ENCODE measurements around the gene HMX2.

HMX2 gene

DNA sequence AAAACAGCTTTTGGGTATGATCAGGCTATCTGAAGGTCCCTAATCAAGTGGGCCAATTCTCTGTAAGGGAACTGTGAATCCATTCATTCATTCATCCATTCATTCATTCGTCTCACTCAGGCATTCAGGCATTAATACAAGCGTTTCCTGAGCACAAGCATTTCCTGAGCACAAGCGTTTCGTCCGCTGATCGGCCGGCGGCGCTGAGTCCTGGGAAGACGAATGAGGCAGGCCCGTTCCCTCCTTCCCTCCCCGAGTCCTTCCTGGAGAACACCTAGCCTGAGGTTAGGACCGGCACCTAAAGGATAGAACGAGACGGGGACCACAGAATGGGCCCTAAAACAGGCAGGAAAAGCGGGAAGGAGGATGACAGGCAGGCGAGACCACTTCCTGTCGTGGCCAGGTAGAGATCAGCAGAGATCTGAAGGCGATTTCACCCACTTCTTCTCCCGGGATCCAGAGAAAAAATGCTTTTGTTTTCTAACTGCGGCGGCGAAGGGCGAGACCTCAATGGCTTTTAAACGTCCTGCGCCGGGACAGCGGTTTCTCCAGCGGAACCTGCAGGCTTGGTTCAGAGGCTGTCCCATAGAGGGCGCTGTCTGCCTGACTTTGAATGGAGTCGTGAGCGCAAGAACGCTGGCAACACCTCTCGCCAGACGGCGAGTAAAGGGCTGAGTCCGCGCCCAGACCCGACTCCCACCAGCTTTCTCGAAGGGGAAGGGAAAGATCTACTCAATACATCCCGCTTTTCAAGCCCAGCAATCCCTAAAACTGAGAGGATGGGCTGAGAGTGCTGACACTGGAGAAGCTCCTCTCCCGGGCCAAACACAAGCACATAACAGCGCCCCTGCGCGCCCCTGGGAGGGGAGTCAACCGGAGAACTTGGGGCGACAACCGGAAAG is 15.1 kb upstream of the HMX2 start:
- peak; percentile 93 for DNase-seq (ENCODE audit: low read depth)
- H3K4me3 ChIP-seq (ENCODE audit: low read depth, low read length): peak overlapping the region; percentile 25
- TF ChIP-seq, protein P1, sequence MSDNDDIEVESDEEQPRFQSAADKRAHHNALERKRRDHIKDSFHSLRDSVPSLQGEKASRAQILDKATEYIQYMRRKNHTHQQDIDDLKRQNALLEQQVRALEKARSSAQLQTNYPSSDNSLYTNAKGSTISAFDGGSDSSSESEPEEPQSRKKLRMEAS (IDR thresholded peaks at IDR 0.05; ENCODE audit: low read depth, low read length): peak; percentile 31; the same call in 1 of the 2 replicates
- TF ChIP-seq POLR2A (IDR thresholded peaks at IDR 0.05; ENCODE audit: extremely low read depth, insufficient read length): no peak
- 0 out of 2 replicates have a peak, but pooled peaks have one; percentile 24 for TF ChIP-seq MYC (IDR thresholded peaks at IDR 0.05; ENCODE audit: low read depth, low read length)
- TF ChIP-seq CTCF (IDR thresholded peaks at IDR 0.05; ENCODE audit: low read depth, low read length): peak; percentile 85

DNA sequence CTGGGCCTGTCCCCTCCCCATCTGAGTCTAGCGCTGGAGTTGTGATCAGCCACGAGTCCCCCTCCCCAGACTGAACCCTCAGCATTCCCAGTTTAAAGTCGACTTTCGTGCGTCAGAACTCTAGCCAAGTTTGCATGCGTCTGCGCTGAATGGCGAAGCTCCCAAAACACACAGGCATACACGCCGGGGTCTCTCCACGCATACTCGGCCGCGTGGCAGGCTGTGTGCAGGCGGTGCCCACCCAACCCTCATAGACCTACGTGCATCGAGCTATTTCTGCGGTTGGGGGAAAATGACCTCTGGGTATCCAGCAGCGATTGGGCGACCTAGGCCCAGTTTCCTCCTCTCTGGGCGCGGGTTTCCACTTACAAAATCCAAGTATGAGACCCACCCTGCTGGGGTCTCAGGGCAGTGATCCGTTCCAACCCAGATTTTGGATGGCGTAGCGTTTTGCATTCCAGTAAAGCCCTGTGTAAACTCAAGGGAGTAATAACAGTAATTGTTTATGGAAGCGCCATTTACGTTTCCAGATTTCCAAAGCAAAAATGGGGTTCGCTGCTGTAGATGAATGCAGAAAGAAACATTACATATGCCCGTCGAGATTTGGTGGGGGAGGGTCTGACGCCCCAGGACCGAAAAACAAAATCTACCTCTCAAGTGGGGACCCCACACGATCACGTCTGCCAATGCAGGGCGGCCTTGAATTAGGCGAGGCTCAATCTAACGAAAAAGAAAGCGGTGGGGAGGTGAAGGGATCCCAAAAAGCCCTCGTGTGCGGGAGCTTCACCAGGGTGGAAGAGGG is 14.2 kb upstream of the HMX2 start:
- no peak for TF ChIP-seq POLR2A (IDR thresholded peaks at IDR 0.05; ENCODE audit: extremely low read depth, insufficient read length)
- TF ChIP-seq, protein P1 (IDR thresholded peaks at IDR 0.05; ENCODE audit: low read depth, low read length): no peak
- no peak for TF ChIP-seq CTCF (IDR thresholded peaks at IDR 0.05; ENCODE audit: low read depth, low read length)
- TF ChIP-seq MYC (IDR thresholded peaks at IDR 0.05; ENCODE audit: low read depth, low read length): no peak
- H3K4me3 ChIP-seq (ENCODE audit: low read depth, low read length): no peak overlapping the region

GRCh38 chr10:123134343-123134914 is 13.5 kb upstream of the HMX2 start:
- H3K4me3 ChIP-seq (ENCODE audit: low read depth, low read length): no peak overlapping the region
- DNase-seq (ENCODE audit: low read depth): peak; percentile 19
- TF ChIP-seq, protein P1 (IDR thresholded peaks at IDR 0.05; ENCODE audit: low read depth, low read length): no peak
- TF ChIP-seq POLR2A (IDR thresholded peaks at IDR 0.05; ENCODE audit: extremely low read depth, insufficient read length) (no peak), CTCF (IDR thresholded peaks at IDR 0.05; ENCODE audit: low read depth, low read length) (no peak), MYC (IDR thresholded peaks at IDR 0.05; ENCODE audit: low read depth, low read length) (no peak)

More for the DNA sequence above, 14.2 kb upstream of the HMX2 start:
- DNase-seq (ENCODE audit: low read depth): no peak

- peak overlapping the region; percentile 49 for H3K4me3 ChIP-seq (ENCODE audit: low read depth, low read length)
- DNase-seq (ENCODE audit: low read depth): peak; percentile 72
Observed at GRCh38 chr10:123134915-123135414, 13.0 kb upstream of the HMX2 start.

More at GRCh38 chr10:123134915-123135414, 13.0 kb upstream of the HMX2 start:
- no peak; the same call in 1 of the 2 replicates for TF ChIP-seq MYC (IDR thresholded peaks at IDR 0.05; ENCODE audit: low read depth, low read length)
- no peak for TF ChIP-seq POLR2A (IDR thresholded peaks at IDR 0.05; ENCODE audit: extremely low read depth, insufficient read length)
- no peak for TF ChIP-seq CTCF (IDR thresholded peaks at IDR 0.05; ENCODE audit: low read depth, low read length)
- TF ChIP-seq, protein P1 (IDR thresholded peaks at IDR 0.05; ENCODE audit: low read depth, low read length): no peak
